HepG2 (cell line): ENCODE results near the gene SNAP25. TPM values are rescaled to one million over a fixed set of nuclear protein-coding genes. Genes with fewer than 3 reads are reported as not detected.

ENCODE experiments used
- E2F2 ChIP-seq: sonication (generic); formaldehyde crosslinking; IDR thresholded peaks from 2 replicates; pipeline ENCODE4 v1.4.0; 2020; ENCODE audit warnings: missing genetic modification reagents, borderline replicate concordance
- ETV5 ChIP-seq: IDR thresholded peaks from 2 replicates; pipeline ENCODE4 v1.6.1; 2018; ENCODE audit warnings: missing biosample characterization, missing genetic modification reagents, inconsistent platforms, borderline replicate concordance
- GFI1 ChIP-seq: sonication (generic); formaldehyde crosslinking; IDR thresholded peaks from 2 replicates; pipeline ENCODE4 v1.5.0; 2020; ENCODE audit warnings: missing genetic modification reagents, mild to moderate bottlenecking, borderline replicate concordance
- GMEB2 ChIP-seq: IDR thresholded peaks from 2 replicates; pipeline ENCODE4 v1.6.1; 2016; ENCODE audit warnings: missing biosample characterization, missing genetic modification reagents, low read depth
- HDAC6 ChIP-seq: fragments of 200-600 bp; sonication (generic); IDR thresholded peaks from 2 replicates; pipeline ENCODE4 v1.7.0; 2017; ENCODE audit warnings: mild to moderate bottlenecking, antibody characterized with exemption, low read length, low read depth
- IRF2 ChIP-seq: IDR thresholded peaks from 2 replicates; pipeline ENCODE4 v1.6.1; 2018; ENCODE audit warnings: missing genetic modification reagents, missing compliant biosample characterization
- KDM5A ChIP-seq: fragments of 200-600 bp; sonication (generic); IDR thresholded peaks from 2 replicates; pipeline ENCODE4 v1.7.0; 2018; ENCODE audit warnings: antibody characterized with exemption, mild to moderate bottlenecking, low read length, borderline replicate concordance
- KLF13 ChIP-seq: sonication (generic); formaldehyde crosslinking; IDR thresholded peaks from 2 replicates; pipeline ENCODE4 v1.4.0; 2020; ENCODE audit warnings: mild to moderate bottlenecking, missing genetic modification reagents
- MLLT10 ChIP-seq: sonication (generic); formaldehyde crosslinking; IDR thresholded peaks from 2 replicates; pipeline ENCODE4 v1.4.0; 2020; ENCODE audit warnings: missing genetic modification reagents
- NFIB ChIP-seq: sonication (generic); formaldehyde crosslinking; IDR thresholded peaks from 2 replicates; pipeline ENCODE4 v1.9.0; 2021; ENCODE audit warnings: missing genetic modification reagents, mild to moderate bottlenecking, borderline replicate concordance
- NFKB2 ChIP-seq: sonication (generic); formaldehyde crosslinking; IDR thresholded peaks from 2 replicates; pipeline ENCODE4 v1.4.0; 2020; ENCODE audit warnings: missing genetic modification reagents, borderline replicate concordance
- POLR2AphosphoS5 ChIP-seq: IDR thresholded peaks from 2 replicates; pipeline ENCODE4 v1.6.1; 2012; ENCODE audit warnings: low read depth, low read length
- RAD51 ChIP-seq: fragments of 450-650 bp; IDR thresholded peaks from 2 replicates; pipeline ENCODE4 v1.6.1; 2016; ENCODE audit warnings: borderline replicate concordance
- RARG ChIP-seq: sonication (generic); formaldehyde crosslinking; IDR thresholded peaks from 2 replicates; pipeline ENCODE4 v1.4.0; 2020; ENCODE audit warnings: low read depth, mild to moderate bottlenecking, missing genetic modification reagents
- SMAD9 ChIP-seq: sonication (generic); formaldehyde crosslinking; IDR thresholded peaks from 2 replicates; pipeline ENCODE4 v1.5.1; 2020; ENCODE audit warnings: mild to moderate bottlenecking, missing genetic modification reagents
- TAF1 ChIP-seq: sonication (generic); formaldehyde crosslinking; IDR thresholded peaks from 2 replicates; pipeline ENCODE4 v1.4.0; 2020; ENCODE audit warnings: missing genetic modification reagents
- TFDP1 ChIP-seq: IDR thresholded peaks from 2 replicates; pipeline ENCODE4 v1.6.1; 2016; ENCODE audit warnings: missing compliant biosample characterization, missing genetic modification reagents, borderline replicate concordance
- TOE1 ChIP-seq: sonication (generic); formaldehyde crosslinking; IDR thresholded peaks from 2 replicates; pipeline ENCODE4 v1.4.0; 2020; ENCODE audit warnings: mild to moderate bottlenecking, missing genetic modification reagents
- ZNF124 ChIP-seq: sonication (generic); formaldehyde crosslinking; IDR thresholded peaks from 2 replicates; pipeline ENCODE4 v1.4.0; 2020; ENCODE audit warnings: missing genetic modification reagents
- ZNF329 ChIP-seq: sonication (generic); formaldehyde crosslinking; IDR thresholded peaks from 2 replicates; pipeline ENCODE4 v1.9.0; 2021; ENCODE audit warnings: low read depth, mild to moderate bottlenecking, missing genetic modification reagents
- ZNF598 ChIP-seq: sonication (generic); formaldehyde crosslinking; IDR thresholded peaks from 2 replicates; pipeline ENCODE4 v1.5.1; 2020; ENCODE audit warnings: mild to moderate bottlenecking, missing genetic modification reagents, borderline replicate concordance
- ZNF713 ChIP-seq: sonication (generic); formaldehyde crosslinking; IDR thresholded peaks from 2 replicates; pipeline ENCODE4 v1.4.0; 2020; ENCODE audit warnings: mild to moderate bottlenecking, missing genetic modification reagents
- polyA plus RNA-seq, 8 experiments: library from polyadenylated mRNA; depleted of rRNA in 3 of 8; stranded (reverse) in 7 of 8; unstranded in 1 of 8; fragments of >200 nt; fragmentation: Illumina TruSeq in 4 of 8; extraction: Trizol in 4 of 8; gene quantifications; 2 replicates each; pipeline versions ENCODE4 v1.2.1 to v1.2.3, GENCODE V29; 2011 to 2016; ENCODE audit warnings: low read depth in 4 of 8, missing spikeins in 1 of 8, mixed read lengths in 1 of 8; ENCODE audit not compliant: insufficient read depth in 1 of 8
- total RNA-seq, 5 experiments: library from RNA; depleted of rRNA; stranded (reverse); fragments of >200 nt; fragmentation: Illumina TruSeq; extraction: Trizol; gene quantifications; 2 replicates each; pipeline ENCODE4 v1.2.3, GENCODE V29; 2016; ENCODE audit warnings: low read depth in 1 of 5
- TF ChIP-seq, protein P1 (sequence below): sonication (generic); formaldehyde crosslinking; IDR thresholded peaks from 2 replicates; pipeline ENCODE4 v1.4.0; 2020; ENCODE audit warnings: missing genetic modification reagents, borderline replicate concordance
- TF ChIP-seq, protein P2 (sequence below): sonication (generic); formaldehyde crosslinking; IDR thresholded peaks from 2 replicates; pipeline ENCODE4 v1.8.0; 2023; ENCODE audit warnings: mild to moderate bottlenecking, missing genetic modification reagents

SNAP25 gene
- total and polyA plus RNA-seq, 2 of the 13 experiments (the other 11 are each of a cell fraction or from before 2014, with no cell fraction given): not detected

GRCh38 chr20:10219452-10219791 lies 792 bp downstream of the SNAP25 start (continued):
- TF ChIP-seq NFKB2 (CRISPR knock-in tag) (peak; percentile 100), GMEB2 (peak; percentile 21; the same call in 1 of the 2 replicates), SMAD9 (CRISPR knock-in tag) (peak; percentile 100), ZNF329 (peak; percentile 95), RAD51 (no peak), ZNF598 (CRISPR knock-in tag) (peak; percentile 99), TOE1 (CRISPR knock-in tag) (peak; percentile 96; the same call in 1 of the 2 replicates), POLR2AphosphoS5 (no peak), GFI1 (CRISPR knock-in tag) (peak; percentile 81; the same call in 1 of the 2 replicates), KLF13 (CRISPR knock-in tag) (peak; percentile 97), RARG (no peak), HDAC6 (no peak), ZNF713 (CRISPR knock-in tag) (peak; percentile 84; the same call in 1 of the 2 replicates), ZNF124 (CRISPR knock-in tag) (peak; percentile 99), IRF2 (CRISPR knock-in tag) (peak; percentile 91), E2F2 (CRISPR knock-in tag) (peak; percentile 99; the same call in 1 of the 2 replicates), KDM5A (no peak), MLLT10 (CRISPR knock-in tag) (peak; percentile 77; the same call in 1 of the 2 replicates), TFDP1 (peak; percentile 82; the same call in 1 of the 2 replicates), NFIB (CRISPR knock-in tag) (no peak), TAF1 (CRISPR knock-in tag) (peak; percentile 75), ETV5 (CRISPR knock-in tag) (peak; percentile 80)
- TF ChIP-seq, protein P1, sequence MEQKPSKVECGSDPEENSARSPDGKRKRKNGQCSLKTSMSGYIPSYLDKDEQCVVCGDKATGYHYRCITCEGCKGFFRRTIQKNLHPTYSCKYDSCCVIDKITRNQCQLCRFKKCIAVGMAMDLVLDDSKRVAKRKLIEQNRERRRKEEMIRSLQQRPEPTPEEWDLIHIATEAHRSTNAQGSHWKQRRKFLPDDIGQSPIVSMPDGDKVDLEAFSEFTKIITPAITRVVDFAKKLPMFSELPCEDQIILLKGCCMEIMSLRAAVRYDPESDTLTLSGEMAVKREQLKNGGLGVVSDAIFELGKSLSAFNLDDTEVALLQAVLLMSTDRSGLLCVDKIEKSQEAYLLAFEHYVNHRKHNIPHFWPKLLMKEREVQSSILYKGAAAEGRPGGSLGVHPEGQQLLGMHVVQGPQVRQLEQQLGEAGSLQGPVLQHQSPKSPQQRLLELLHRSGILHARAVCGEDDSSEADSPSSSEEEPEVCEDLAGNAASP (CRISPR knock-in tag): peak; percentile 86
- TF ChIP-seq, protein P2, sequence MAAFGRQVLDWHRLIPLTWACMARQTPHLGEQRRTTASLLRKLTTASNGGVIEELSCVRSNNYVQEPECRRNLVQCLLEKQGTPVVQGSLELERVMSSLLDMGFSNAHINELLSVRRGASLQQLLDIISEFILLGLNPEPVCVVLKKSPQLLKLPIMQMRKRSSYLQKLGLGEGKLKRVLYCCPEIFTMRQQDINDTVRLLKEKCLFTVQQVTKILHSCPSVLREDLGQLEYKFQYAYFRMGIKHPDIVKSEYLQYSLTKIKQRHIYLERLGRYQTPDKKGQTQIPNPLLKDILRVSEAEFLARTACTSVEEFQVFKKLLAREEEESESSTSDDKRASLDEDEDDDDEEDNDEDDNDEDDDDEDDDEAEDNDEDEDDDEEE (CRISPR knock-in tag): peak; percentile 99
